Measurements from ENCODE around the gene CHRNA10.

CHRNA10 gene

GRCh38 chr11:3635641-3636375 lies 35.4 kb downstream of the CHRNA10 start:
- DNase-seq, result no peak

- no peak for DNase-seq
Observed at GRCh38 chr11:3632070-3632660, 39.0 kb downstream of the CHRNA10 start.

- DNase-seq, result no peak
Observed at GRCh38 chr11:3631331-3631730, 39.9 kb downstream of the CHRNA10 start.

- no peak for DNase-seq
Observed at GRCh38 chr11:3627291-3627690, 43.9 kb downstream of the CHRNA10 start.

GRCh38 chr11:3626250-3626960 lies 44.8 kb downstream of the CHRNA10 start:
- peak in 14 of 56 donors; percentile 3 to 52 (median 23) for DNase-seq

- DNase-seq, result no peak
Observed at GRCh38 chr11:3623767-3624458, 47.3 kb downstream of the CHRNA10 start.

- no peak for DNase-seq
Observed at GRCh38 chr11:3623121-3623520, 48.1 kb downstream of the CHRNA10 start.

- no peak for DNase-seq
Observed at GRCh38 chr11:3622521-3622920, 48.7 kb downstream of the CHRNA10 start.

- DNase-seq, result no peak
Observed at GRCh38 chr11:3617990-3618389, 53.2 kb downstream of the CHRNA10 start.

GRCh38 chr11:3616721-3617460 lies 54.3 kb downstream of the CHRNA10 start:
- DNase-seq, result no peak

- DNase-seq, result no peak
Observed at GRCh38 chr11:3615998-3616397, 55.2 kb downstream of the CHRNA10 start.
